Neuronal stem cell (in vitro differentiated cells): ENCODE data around the gene NFAM1.

ENCODE experiments used
- DNase-seq: peaks from one replicate; pipeline ENCODE4 v3.0.0-alpha.2; 2013; ENCODE audit warnings: low spot score
- H2AFZ ChIP-seq: one replicate; pipeline ENCODE4 v1.6.1; 2013; ENCODE audit warnings: mild to moderate bottlenecking, low read length, inconsistent platforms
- H2AK5ac ChIP-seq: 2 replicates; pipeline ENCODE4 v1.6.1; 2013; ENCODE audit warnings: low read depth, mild to moderate bottlenecking, inconsistent platforms, low read length, moderate library complexity, mixed read lengths
- H2BK120ac ChIP-seq: 2 replicates; pipeline ENCODE4 v1.6.1; 2013; ENCODE audit warnings: low read depth, mild to moderate bottlenecking, inconsistent platforms, low read length, moderate library complexity, mixed read lengths
- H2BK12ac ChIP-seq: one replicate; pipeline ENCODE4 v1.6.1; 2013; ENCODE audit warnings: low read length, inconsistent platforms
- H2BK15ac ChIP-seq: 2 replicates; pipeline ENCODE4 v1.6.1; 2013; ENCODE audit warnings: mild to moderate bottlenecking, low read length, inconsistent platforms, mixed read lengths
- H2BK5ac ChIP-seq: one replicate; pipeline ENCODE4 v1.6.1; 2013; ENCODE audit warnings: inconsistent platforms, mild to moderate bottlenecking, low read length, moderate library complexity
- H3K14ac ChIP-seq: one replicate; pipeline ENCODE4 v1.6.1; 2013; ENCODE audit warnings: low read length, inconsistent platforms
- H3K18ac ChIP-seq: 2 replicates; pipeline ENCODE4 v1.6.1; 2013; ENCODE audit warnings: low read length, inconsistent platforms
- H3K23ac ChIP-seq: 2 replicates; pipeline ENCODE4 v1.6.1; 2013; ENCODE audit warnings: low read depth, mild to moderate bottlenecking, mixed read lengths, low read length, inconsistent platforms; ENCODE audit not compliant: poor library complexity
- H3K27ac ChIP-seq: replicated peaks from 3 replicates; pipeline ENCODE4 v1.5.1; 2013; ENCODE audit warnings: low read length, inconsistent platforms
- H3K27me3 ChIP-seq, 3 experiments: 2 replicates each; pipeline ENCODE4 v1.6.1; 2013; ENCODE audit warnings: low read length in 3 of 3, mild to moderate bottlenecking in 2 of 3, inconsistent platforms in 1 of 3, low read depth in 1 of 3, mixed read lengths in 1 of 3, moderate library complexity in 1 of 3; ENCODE audit not compliant: control insufficient read depth in 3 of 3, insufficient read depth in 3 of 3
- H3K36me3 ChIP-seq, 2 donors: replicated peaks in 1 of 2; 2 replicates each; pipeline ENCODE4 v1.6.1; 2013; ENCODE audit warnings: low read length in 2 of 2; ENCODE audit not compliant: control insufficient read depth in 2 of 2, insufficient read depth in 2 of 2
- H3K4ac ChIP-seq: 2 replicates; pipeline ENCODE4 v1.6.1; 2013; ENCODE audit warnings: inconsistent platforms, mild to moderate bottlenecking, low read length, moderate library complexity
- H3K4me1 ChIP-seq, 2 donors: 1 replicate in 1 of 2; 2 replicates in 1 of 2; pipeline ENCODE4 v1.6.1; 2013; ENCODE audit warnings: low read length in 2 of 2, low read depth in 1 of 2; ENCODE audit not compliant: control insufficient read depth in 2 of 2, insufficient read depth in 1 of 2
- H3K4me2 ChIP-seq: one replicate; pipeline ENCODE4 v1.6.1; 2013; ENCODE audit warnings: mild to moderate bottlenecking, low read length, inconsistent platforms; ENCODE audit not compliant: insufficient read depth, poor library complexity, severe bottlenecking
- H3K4me3 ChIP-seq, 2 donors: 2 replicates each; pipeline ENCODE4 v1.5.1; 2013; ENCODE audit warnings: low read length in 2 of 2, mild to moderate bottlenecking in 2 of 2, inconsistent platforms in 1 of 2, moderate library complexity in 1 of 2
- H3K79me1 ChIP-seq: one replicate; pipeline ENCODE4 v1.6.1; 2013; ENCODE audit warnings: low read depth, mild to moderate bottlenecking, inconsistent platforms, low read length, moderate library complexity
- H3K9ac ChIP-seq: one replicate; pipeline ENCODE4 v1.6.1; 2013; ENCODE audit warnings: mild to moderate bottlenecking, low read depth, low read length, inconsistent platforms; ENCODE audit not compliant: poor library complexity
- H3K9me3 ChIP-seq, 2 donors: replicated peaks in 1 of 2; 2 replicates each; pipeline versions ENCODE3 to v1.6.1; 2013; ENCODE audit warnings: low read length in 2 of 2, mild to moderate bottlenecking in 2 of 2, inconsistent platforms in 1 of 2, low read depth in 1 of 2, mixed read lengths in 1 of 2, moderate library complexity in 1 of 2; ENCODE audit not compliant: control insufficient read depth in 2 of 2, insufficient read depth in 1 of 2
- H4K8ac ChIP-seq: one replicate; pipeline ENCODE4 v1.6.1; 2013; ENCODE audit warnings: low read depth, mild to moderate bottlenecking, inconsistent platforms, low read length, moderate library complexity
- H4K91ac ChIP-seq: one replicate; pipeline ENCODE4 v1.6.1; 2013; ENCODE audit warnings: low read length, low read depth, mild to moderate bottlenecking, inconsistent platforms; ENCODE audit not compliant: poor library complexity
- WGBS, 2 donors: extraction: QIAGEN DNeasy Blood & Tissue Kit; methylation state at CpG; one replicate each; pipeline ENCODE4 v1.1.7; 2013; ENCODE audit warnings: missing lambda C conversion rate in 2 of 2, mixed read lengths in 1 of 2; ENCODE audit not compliant: insufficient read length in 2 of 2, insufficient replicate concordance in 1 of 2; ENCODE audit errors: extremely low coverage in 2 of 2; 5-methylcytosine and 5-hydroxymethylcytosine counted together

The NFAM1 gene

DNA sequence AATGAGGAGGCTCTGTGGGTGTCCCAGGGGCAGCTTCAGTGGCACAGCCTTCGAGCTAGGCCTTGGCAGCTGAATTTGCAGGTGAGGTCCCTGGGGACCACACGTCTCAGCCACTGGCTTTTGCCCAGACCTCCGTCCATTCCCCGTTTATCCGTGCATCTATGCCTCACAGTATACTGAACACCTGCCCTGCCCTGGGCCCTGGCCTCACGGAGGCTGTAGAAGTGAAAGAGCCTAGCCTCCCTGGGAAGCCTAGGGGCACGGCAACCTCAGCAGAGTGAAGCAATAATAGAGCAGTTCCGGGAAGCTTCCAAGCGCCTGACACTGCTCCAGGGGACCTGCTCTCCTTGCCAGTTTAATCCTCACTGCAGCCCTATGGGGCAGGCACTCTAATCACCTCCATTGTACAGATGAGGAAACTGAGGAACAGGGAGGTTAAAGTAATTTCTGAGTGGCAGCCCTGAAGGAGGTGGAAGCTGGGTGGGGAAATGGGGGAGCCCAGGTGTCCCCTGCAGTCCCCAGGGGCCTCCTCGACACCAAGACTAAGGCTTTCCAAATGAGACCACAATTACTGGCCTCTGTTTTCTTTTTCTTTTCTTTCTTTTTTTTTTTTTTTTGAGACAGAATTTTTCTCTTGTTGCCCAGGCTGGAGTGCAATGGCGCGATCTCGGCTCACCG is 2.7 kb upstream of the NFAM1 start:
- peak overlapping the region; percentile 29 for H2AFZ ChIP-seq
- no peaks in the 10 kb centered on the region for H3K79me1 ChIP-seq
- H2BK5ac ChIP-seq: no peak overlapping the region
- peaks cover 22 to 49% of the 10 kb centered on the region in 2 donors for H3K4me1 ChIP-seq
- H3K27ac ChIP-seq: no peak overlapping the region
- no peak overlapping the region for H3K23ac ChIP-seq
- H3K14ac ChIP-seq: peak overlapping the region; percentile 56
- H3K4me2 ChIP-seq: no peak overlapping the region
- no peak overlapping the region for H4K8ac ChIP-seq
- no peak overlapping the region for H3K9ac ChIP-seq
- no peak for DNase-seq
- H3K4ac ChIP-seq: no peak overlapping the region
- no peak overlapping the region for H2AK5ac ChIP-seq
- no peak overlapping the region for H2BK12ac ChIP-seq
- H2BK120ac ChIP-seq: no peak overlapping the region
- no peak overlapping the region for H2BK15ac ChIP-seq
- H3K18ac ChIP-seq: no peak overlapping the region
- no peaks in the 10 kb centered on the region for H3K9me3 ChIP-seq
- no peak overlapping the region for H3K4me3 ChIP-seq
- peaks cover 0 to 59% (median 18%) of the 10 kb centered on the region in 3 experiments for H3K27me3 ChIP-seq
- H4K91ac ChIP-seq: no peak overlapping the region
- WGBS, 2 donors: no CpG with 5 or more reads among the region's 14 CpGs
- H3K36me3 ChIP-seq: no peaks in the 10 kb centered on the region

DNA sequence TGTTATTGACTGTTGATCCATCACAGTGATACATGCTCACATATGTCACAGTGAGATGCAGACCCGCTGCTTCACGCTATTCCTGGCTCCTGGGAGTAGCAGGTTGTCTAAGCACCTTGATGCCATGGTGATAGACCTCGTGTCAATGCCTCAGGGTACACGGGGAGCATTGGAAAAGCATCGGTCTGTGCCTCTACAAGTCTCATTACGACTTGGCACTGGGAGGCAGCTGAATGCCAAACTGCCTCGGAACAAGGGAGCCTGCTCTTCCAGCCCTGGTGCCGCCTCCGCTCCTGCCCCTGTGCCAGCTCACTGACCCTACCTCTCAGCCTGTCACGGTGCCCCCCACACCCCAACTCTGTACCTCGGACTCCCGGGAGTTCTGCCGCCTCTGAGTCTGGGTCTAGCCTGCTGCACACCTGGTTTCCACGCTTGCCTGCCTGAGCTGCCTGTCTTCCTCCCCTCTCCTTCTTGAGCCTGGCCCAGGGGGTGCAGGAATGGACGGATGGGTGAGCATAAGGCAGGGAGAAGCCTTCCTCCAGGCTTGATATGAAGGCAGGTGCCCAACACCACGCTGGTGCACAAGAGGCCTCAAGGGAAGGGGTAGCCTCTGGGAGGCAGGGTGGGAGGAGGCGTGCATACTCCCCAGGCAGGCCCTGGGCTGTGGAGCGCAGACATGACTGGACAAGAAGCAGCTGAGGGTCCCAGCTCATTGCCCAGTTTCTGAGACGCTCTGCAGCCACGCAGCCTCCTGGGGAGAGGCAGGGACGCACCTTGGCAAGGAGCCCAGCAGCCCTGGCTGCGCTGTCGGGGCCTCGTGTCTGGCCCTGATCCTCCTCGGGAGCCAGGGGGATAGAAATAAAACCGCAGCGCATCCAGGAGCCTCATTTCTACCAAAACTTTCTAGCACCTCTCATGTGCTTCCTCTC is 1.8 kb upstream of the NFAM1 start:
- Histone ChIP-seq H2BK120ac (no peak overlapping the region), H3K14ac (peak overlapping the region; percentile 56), H3K4me2 (no peak overlapping the region), H3K9me3 (no peaks in the 10 kb centered on the region), H4K8ac (no peak overlapping the region), H3K9ac (peak overlapping the region; percentile 0), H3K4ac (no peak overlapping the region), H3K79me1 (no peaks in the 10 kb centered on the region), H3K27me3 (peaks cover 0 to 52% (median 18%) of the 10 kb centered on the region in 3 experiments), H3K4me3 (no peak overlapping the region), H3K18ac (peak overlapping the region; percentile 73), H2AK5ac (peak overlapping the region; percentile 44), H2BK15ac (peak overlapping the region; percentile 8), H3K36me3 (no peaks in the 10 kb centered on the region), H3K23ac (peak overlapping the region; percentile 62), H3K27ac (no peak overlapping the region), H4K91ac (no peak overlapping the region), H2BK12ac (no peak overlapping the region), H2AFZ (peak overlapping the region; percentile 29), H3K4me1 (peaks cover 22 to 49% of the 10 kb centered on the region in 2 donors), H2BK5ac (peak overlapping the region; percentile 58)
- no peak for DNase-seq
- WGBS, 2 donors: no CpG with 5 or more reads among the region's 27 CpGs

DNA sequence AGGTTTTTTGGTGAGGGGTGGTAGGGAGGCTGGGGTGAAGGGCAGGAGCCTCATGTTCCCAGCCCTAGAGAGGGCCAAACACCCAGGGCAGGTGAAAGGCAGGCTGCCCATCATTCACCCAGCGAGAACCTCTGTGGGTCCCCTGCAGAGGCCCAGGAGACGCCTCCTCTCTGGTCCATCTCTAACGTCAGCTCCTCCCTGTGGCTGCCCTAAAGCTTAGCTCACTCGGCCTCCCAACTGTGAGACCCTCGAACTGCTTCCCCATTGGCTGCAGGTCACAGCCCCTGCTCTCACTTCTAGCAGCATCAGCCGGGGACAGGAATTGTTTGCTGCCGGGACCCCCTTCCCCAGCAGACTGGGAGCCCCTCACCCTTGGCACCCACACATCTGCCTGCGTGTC is 615 bp upstream of the NFAM1 start:
- Histone ChIP-seq H3K18ac (no peak overlapping the region), H3K4me1 (peaks cover 21 to 48% of the 10 kb centered on the region in 2 donors), H3K9ac (no peak overlapping the region), H4K8ac (no peak overlapping the region), H3K79me1 (no peaks in the 10 kb centered on the region), H3K9me3 (no peaks in the 10 kb centered on the region), H2BK15ac (no peak overlapping the region), H2BK12ac (no peak overlapping the region), H3K27me3 (peaks cover 0 to 59% (median 18%) of the 10 kb centered on the region in 3 experiments), H3K36me3 (no peaks in the 10 kb centered on the region), H3K27ac (no peak overlapping the region), H3K4me2 (no peak overlapping the region), H2BK5ac (no peak overlapping the region), H3K4me3 (no peak overlapping the region), H2BK120ac (no peak overlapping the region), H2AK5ac (no peak overlapping the region), H2AFZ (no peak overlapping the region), H3K23ac (no peak overlapping the region), H3K14ac (no peak overlapping the region), H3K4ac (no peak overlapping the region), H4K91ac (no peak overlapping the region)
- no CpG with 5 or more reads among the region's 8 CpGs for WGBS, 2 donors
- no peak for DNase-seq
